Choroid plexus epithelial cell (primary cell): ENCODE data around the gene CAPG.
A peak's percentile ranks its signal among the peaks of the same experiment; 100 is the strongest.

ENCODE experiments used
- DNase-seq: peaks from one replicate; pipeline ENCODE4 v3.0.0-alpha.2; 2010; ENCODE audit warnings: low read depth
- H3K4me3 ChIP-seq: 2 replicates; pipeline ENCODE4 v1.5.1; 2011; ENCODE audit warnings: low read depth, mild to moderate bottlenecking, control low read depth, low read length, moderate library complexity
- TF ChIP-seq, protein P1 (sequence below): conservative IDR thresholded peaks from 2 replicates; pipeline ENCODE4 v1.5.1; 2011; ENCODE audit warnings: low read depth, mild to moderate bottlenecking, control low read depth, inconsistent platforms, low read length, moderate library complexity

The CAPG gene

DNA sequence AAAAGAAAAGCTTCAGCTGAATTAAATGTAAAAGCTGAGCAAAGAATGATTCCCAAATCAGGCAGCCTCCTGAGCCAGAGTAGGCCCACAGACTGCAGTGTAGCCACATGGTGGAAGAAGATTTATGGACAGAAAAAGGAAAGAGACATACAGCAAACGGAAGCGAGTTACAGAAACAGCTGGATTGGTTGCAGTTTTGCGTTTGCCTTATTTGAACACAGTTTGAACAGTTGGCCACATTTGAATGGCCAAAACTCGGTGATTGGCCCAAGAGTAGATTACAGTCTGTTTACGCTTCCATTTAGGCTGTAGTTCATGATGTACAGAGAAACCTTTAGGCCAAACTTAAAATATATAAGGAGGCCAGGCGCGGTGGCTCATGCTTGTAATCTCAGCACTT, 43.4 kb upstream of the CAPG start:
- TF ChIP-seq, protein P1, sequence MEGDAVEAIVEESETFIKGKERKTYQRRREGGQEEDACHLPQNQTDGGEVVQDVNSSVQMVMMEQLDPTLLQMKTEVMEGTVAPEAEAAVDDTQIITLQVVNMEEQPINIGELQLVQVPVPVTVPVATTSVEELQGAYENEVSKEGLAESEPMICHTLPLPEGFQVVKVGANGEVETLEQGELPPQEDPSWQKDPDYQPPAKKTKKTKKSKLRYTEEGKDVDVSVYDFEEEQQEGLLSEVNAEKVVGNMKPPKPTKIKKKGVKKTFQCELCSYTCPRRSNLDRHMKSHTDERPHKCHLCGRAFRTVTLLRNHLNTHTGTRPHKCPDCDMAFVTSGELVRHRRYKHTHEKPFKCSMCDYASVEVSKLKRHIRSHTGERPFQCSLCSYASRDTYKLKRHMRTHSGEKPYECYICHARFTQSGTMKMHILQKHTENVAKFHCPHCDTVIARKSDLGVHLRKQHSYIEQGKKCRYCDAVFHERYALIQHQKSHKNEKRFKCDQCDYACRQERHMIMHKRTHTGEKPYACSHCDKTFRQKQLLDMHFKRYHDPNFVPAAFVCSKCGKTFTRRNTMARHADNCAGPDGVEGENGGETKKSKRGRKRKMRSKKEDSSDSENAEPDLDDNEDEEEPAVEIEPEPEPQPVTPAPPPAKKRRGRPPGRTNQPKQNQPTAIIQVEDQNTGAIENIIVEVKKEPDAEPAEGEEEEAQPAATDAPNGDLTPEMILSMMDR, result no peak
- no peak for DNase-seq
- H3K4me3 ChIP-seq, result no peak overlapping the region

- TF ChIP-seq, protein P1, result no peak
- DNase-seq, result no peak
- no peak overlapping the region for H3K4me3 ChIP-seq
Measured at GRCh38 chr2:85452237-85452636, 42.1 kb upstream of the CAPG start.

DNA sequence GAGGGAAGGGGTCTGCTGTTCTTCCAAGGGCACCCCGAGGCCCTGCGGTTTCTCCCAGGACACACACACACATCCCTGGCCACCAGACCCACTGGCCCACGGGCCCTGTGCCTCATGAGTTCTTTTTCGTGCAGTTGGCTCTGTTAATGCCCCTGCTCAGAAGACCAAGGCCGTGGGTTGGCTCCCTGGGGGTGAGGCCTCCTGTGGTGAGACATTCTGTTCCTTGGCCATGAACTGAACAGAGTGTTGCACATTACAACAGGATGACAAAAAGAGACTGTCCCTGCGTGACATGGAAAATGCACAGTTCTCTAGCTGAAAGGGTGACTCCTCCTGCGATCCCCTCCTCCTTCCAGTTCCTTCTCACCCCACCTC, 39.0 kb upstream of the CAPG start:
- H3K4me3 ChIP-seq, result no peak overlapping the region
- DNase-seq, result peak; percentile 30
- TF ChIP-seq, protein P1, result no peak

- no peak for DNase-seq
- H3K4me3 ChIP-seq, result no peak overlapping the region
- TF ChIP-seq, protein P1, result no peak
Measured at GRCh38 chr2:85448461-85449213, 38.5 kb upstream of the CAPG start.

DNA sequence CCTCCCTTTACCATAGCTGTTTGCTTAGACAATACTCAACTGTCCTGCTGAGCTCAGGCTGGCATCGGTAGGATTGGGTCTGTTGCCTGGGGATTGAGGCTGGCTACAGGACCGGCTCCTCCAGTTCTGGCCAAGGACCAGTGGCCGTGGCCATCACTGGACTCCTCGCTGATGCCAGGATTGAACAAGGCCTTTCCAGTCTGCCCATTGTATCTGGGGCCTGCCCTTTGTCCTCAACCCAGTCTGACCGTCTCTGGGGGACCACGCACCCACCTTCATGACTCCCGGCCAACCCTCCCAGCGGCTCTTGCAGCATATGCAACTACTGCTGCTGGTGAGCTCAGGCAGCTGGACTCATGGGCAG, 37.0 kb upstream of the CAPG start:
- DNase-seq, result no peak
- H3K4me3 ChIP-seq, result no peak overlapping the region
- TF ChIP-seq, protein P1, result no peak

DNA sequence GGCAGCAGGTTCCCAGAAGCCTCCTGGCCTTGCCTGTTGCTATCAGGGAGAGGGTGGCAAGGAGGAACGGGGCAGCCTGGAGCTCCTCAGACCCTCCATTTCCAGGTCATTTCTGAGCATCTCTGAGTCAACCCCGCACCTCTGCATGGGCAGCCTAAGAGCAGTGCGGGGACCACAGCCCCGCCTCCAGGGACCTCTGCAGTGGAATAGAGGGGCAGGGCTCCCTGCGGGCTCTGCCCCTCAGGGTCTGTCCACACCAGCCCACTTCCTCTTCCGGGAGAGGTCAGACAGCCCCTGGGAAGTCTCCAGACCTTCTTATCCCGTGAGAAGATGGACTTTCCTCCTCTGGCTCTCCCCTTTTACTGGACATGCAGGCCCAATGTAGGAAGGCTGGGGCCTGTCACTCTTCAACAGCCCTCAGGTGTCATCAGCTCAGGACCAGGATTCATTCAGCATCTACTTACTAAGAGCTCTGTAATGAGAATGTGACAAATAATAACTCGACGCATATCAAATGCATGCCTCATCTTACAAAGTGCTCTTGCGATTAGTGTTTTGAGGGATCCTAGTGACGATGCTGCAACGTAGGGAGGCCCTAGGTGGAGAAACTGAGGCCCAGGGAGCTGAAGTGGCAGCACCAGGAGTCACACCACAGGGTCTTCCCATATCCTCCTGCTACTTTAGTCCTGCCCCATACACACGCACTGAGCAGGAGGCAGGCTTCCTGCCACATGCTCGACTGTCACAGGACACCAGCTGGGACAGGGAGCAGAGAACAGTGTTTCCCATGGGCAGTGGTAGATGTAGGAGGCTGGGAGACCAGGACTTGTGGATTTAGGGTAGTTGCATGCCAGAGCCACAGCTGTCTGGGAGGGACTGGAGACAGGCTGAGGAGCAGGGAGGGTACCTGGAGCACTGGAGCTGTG, 36.4 kb upstream of the CAPG start:
- no peak for DNase-seq
- no peak overlapping the region for H3K4me3 ChIP-seq
- TF ChIP-seq, protein P1, result no peak
